ENCODE measurements around the gene RAP1GAP2.

DNA sequence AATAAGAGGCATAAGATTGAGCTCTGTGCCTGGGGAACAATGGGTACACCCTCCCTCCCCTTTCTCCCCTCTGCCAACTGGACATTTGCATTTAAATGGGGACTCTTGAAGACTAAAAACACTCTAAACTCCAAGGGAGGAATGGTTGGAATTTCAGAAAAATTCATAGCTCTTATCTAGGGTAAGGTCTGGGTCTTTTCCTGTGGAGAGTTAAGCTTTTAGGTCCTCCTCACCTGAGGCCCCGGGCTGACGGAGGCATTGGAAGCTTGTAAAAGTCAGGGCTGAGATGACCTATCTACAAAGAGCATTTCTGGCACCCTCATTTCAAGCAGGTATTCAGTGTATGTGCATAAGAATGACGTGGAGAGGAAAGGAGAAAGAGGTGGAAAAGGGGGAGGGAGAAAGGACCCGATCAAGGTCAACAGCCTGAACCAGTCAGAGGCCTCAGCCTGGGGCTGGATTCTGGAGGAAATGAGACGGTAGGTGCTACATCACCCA lies 78.0 kb downstream of the RAP1GAP2 start:
- TF ChIP-seq SNAI2 (CRISPR knock-in tag; IDR thresholded peaks at IDR 0.05) (no peak), RARB (CRISPR knock-in tag; IDR thresholded peaks at IDR 0.05) (no peak), ZFP30 (CRISPR knock-in tag; IDR thresholded peaks at IDR 0.05) (no peak), ARNTL (CRISPR knock-in tag; IDR thresholded peaks at IDR 0.05; ENCODE audit: borderline replicate concordance, low read depth) (no peak)
